ENCODE measurements around the gene PRXL2B.

GRCh38 chr1:2585318-2586092 lies 1.1 kb upstream of the PRXL2B start:
- TF ChIP-seq POLR2AphosphoS5 (IDR thresholded peaks at IDR 0.05; ENCODE audit: low read depth, low read length) (peak; percentile 85), TAF1 (IDR thresholded peaks at IDR 0.05; ENCODE audit: borderline replicate concordance, low read depth, low read length) (0 out of 2 replicates have a peak, but pooled peaks have one; percentile 41)
